Measurements from ENCODE around the gene NR1D1. TPM values are rescaled to one million over a fixed set of nuclear protein-coding genes. Genes with fewer than 3 reads are reported as not detected.

The NR1D1 gene
- total and polyA plus RNA-seq, 2 of the 13 experiments (the other 11 are each of a cell fraction or from before 2014, with no cell fraction given): 2.1 to 2.7 TPM

- 0 out of 2 replicates have a peak, but pooled peaks have one; percentile 13 for TF ChIP-seq MXD1 (CRISPR knock-in tag; IDR thresholded peaks at IDR 0.05)
- no peak for TF ChIP-seq ZNF564 (CRISPR knock-in tag; IDR thresholded peaks at IDR 0.05)
- no peak for TF ChIP-seq PHF5A (CRISPR knock-in tag; IDR thresholded peaks at IDR 0.05; ENCODE audit: low read depth, unreplicated experiment)
- no peak; the same call in 1 of the 2 replicates for TF ChIP-seq SRY (CRISPR knock-in tag; IDR thresholded peaks at IDR 0.05)
- TF ChIP-seq NR2C2 (CRISPR knock-in tag; IDR thresholded peaks at IDR 0.05; ENCODE audit: borderline replicate concordance): peak; percentile 25; the same call in 1 of the 2 replicates
- TF ChIP-seq SALL1 (CRISPR knock-in tag; IDR thresholded peaks at IDR 0.05): peak; percentile 38; the same call in 1 of the 2 replicates
- no peak for TF ChIP-seq IKZF1 (IDR thresholded peaks at IDR 0.05)
- TF ChIP-seq SP5 (CRISPR knock-in tag; IDR thresholded peaks at IDR 0.05; ENCODE audit: borderline replicate concordance, low read depth): peak; percentile 82
- no peak for TF ChIP-seq SIN3B (IDR thresholded peaks at IDR 0.05; ENCODE audit: low read length)
- 0 out of 2 replicates have a peak, but pooled peaks have one; percentile 17 for TF ChIP-seq NCOA2 (CRISPR knock-in tag; IDR thresholded peaks at IDR 0.05)
- peak; percentile 60; the same call in 1 of the 2 replicates for TF ChIP-seq TFE3 (CRISPR knock-in tag; IDR thresholded peaks at IDR 0.05)
- peak; percentile 94 for TF ChIP-seq HIC2 (CRISPR knock-in tag; IDR thresholded peaks at IDR 0.05; ENCODE audit: low read depth)
- TF ChIP-seq TAF1 (CRISPR knock-in tag; IDR thresholded peaks at IDR 0.05): no peak
- TF ChIP-seq ZNF12 (CRISPR knock-in tag; IDR thresholded peaks at IDR 0.05): no peak
- TF ChIP-seq ZFP41 (CRISPR knock-in tag; IDR thresholded peaks at IDR 0.05; ENCODE audit: borderline replicate concordance): no peak
- TF ChIP-seq CEBPG (CRISPR knock-in tag; IDR thresholded peaks at IDR 0.05): 0 out of 2 replicates have a peak, but pooled peaks have one; percentile 12
- TF ChIP-seq ZNF530 (CRISPR knock-in tag; IDR thresholded peaks at IDR 0.05; ENCODE audit: low read depth): no peak
- peak; percentile 72; the same call in 1 of the 2 replicates for TF ChIP-seq ZNF512B (CRISPR knock-in tag; IDR thresholded peaks at IDR 0.05; ENCODE audit: borderline replicate concordance)
- no peak for TF ChIP-seq HNF1A (IDR thresholded peaks at IDR 0.05; ENCODE audit: low read depth)
- TF ChIP-seq HNF1A (CRISPR knock-in tag; IDR thresholded peaks at IDR 0.05; ENCODE audit: borderline replicate concordance): 0 out of 2 replicates have a peak, but pooled peaks have one; percentile 57
Measured at GRCh38 chr17:40072735-40073346, 27.5 kb downstream of the NR1D1 start (continued).
